ENCODE data around the gene KMT2B.
"Not testable (repeated sequence)": the region's sequence is repeated elsewhere in the genome, so short reads cannot be mapped to it uniquely, and the experiment has no call there.

Gene KMT2B

GRCh38 chr19:35755550-35756376 is 38.0 kb downstream of the KMT2B start:
- DNase-seq (ENCODE audit: low read depth in 2 of 2): no peak

GRCh38 chr19:35756377-35757230 is 38.8 kb downstream of the KMT2B start, which contains the start of gene HSPB6:
TSS of gene HSPB6 (minus strand) at chr19:35757029. CDS start at chr19:35757008, 21 bp downstream.
- DNase-seq (ENCODE audit: low read depth in 2 of 2): no peak

GRCh38 chr19:35757231-35757748 is 39.5 kb downstream of the KMT2B start:
- peak; percentile 81 to 82 for DNase-seq (ENCODE audit: low read depth in 2 of 2)

GRCh38 chr19:35757749-35758608 is 40.2 kb downstream of the KMT2B start, which contains the start of gene PROSER3:
TSS of gene PROSER3 (plus strand) at chr19:35758176. CDS start at chr19:35758216, 40 bp downstream.
- peak; percentile 99 to 100 for DNase-seq (ENCODE audit: low read depth in 2 of 2)

- no peak for DNase-seq (ENCODE audit: low read depth in 2 of 2)
Observed at GRCh38 chr19:35759697-35760096, 41.9 kb downstream of the KMT2B start.

- no peak for DNase-seq (ENCODE audit: low read depth in 2 of 2)
Observed at GRCh38 chr19:35760711-35761349, 43.0 kb downstream of the KMT2B start.

- DNase-seq (ENCODE audit: low read depth in 2 of 2): no peak
Observed at GRCh38 chr19:35764432-35765315, 46.9 kb downstream of the KMT2B start.

GRCh38 chr19:35766571-35767104 is 48.8 kb downstream of the KMT2B start:
- no peak for DNase-seq (ENCODE audit: low read depth in 2 of 2)

- DNase-seq (ENCODE audit: low read depth in 2 of 2): no peak
Observed at GRCh38 chr19:35767288-35768081, 49.7 kb downstream of the KMT2B start.

- no peak for DNase-seq (ENCODE audit: low read depth in 2 of 2)
Observed at GRCh38 chr19:35768082-35768421, 50.2 kb downstream of the KMT2B start.

GRCh38 chr19:35772362-35772761 is 54.6 kb downstream of the KMT2B start:
- not testable (repeated sequence) for DNase-seq (ENCODE audit: low read depth in 2 of 2)

GRCh38 chr19:35773020-35773806 is 55.4 kb downstream of the KMT2B start:
- DNase-seq (ENCODE audit: low read depth in 2 of 2): no peak

- no peak for DNase-seq (ENCODE audit: low read depth in 2 of 2)
Observed at GRCh38 chr19:35774274-35775045, 56.7 kb downstream of the KMT2B start.

GRCh38 chr19:35775046-35775297 is 57.2 kb downstream of the KMT2B start:
- no peak for DNase-seq (ENCODE audit: low read depth in 2 of 2)

GRCh38 chr19:35775298-35776101 is 57.7 kb downstream of the KMT2B start, which contains the start of gene ARHGAP33:
TSS of gene ARHGAP33 (plus strand) at chr19:35775564. CDS start at chr19:35775659, 95 bp downstream.
- peak; percentile 85 to 89 for DNase-seq (ENCODE audit: low read depth in 2 of 2)

- DNase-seq (ENCODE audit: low read depth in 2 of 2): no peak
Observed at GRCh38 chr19:35776102-35776788, 58.4 kb downstream of the KMT2B start.
